MM.1S (cell line): ENCODE results near the gene STEAP2.

Experiments
- EZH2 ChIP-seq: fragments of 300-600 bp; sonication (generic); optimal IDR thresholded peaks from 2 replicates; pipeline ENCODE3; 2017; ENCODE audit warnings: low read depth, mild to moderate bottlenecking, antibody characterized with exemption, low read length, mixed read lengths
- EZH2phosphoT487 ChIP-seq: fragments of 300-600 bp; sonication (generic); IDR thresholded peaks from 2 replicates; pipeline ENCODE4 v1.6.1; 2018; ENCODE audit warnings: antibody characterized with exemption, low read length
- TF ChIP-seq, protein P1 (sequence below): fragments of 300-600 bp; sonication (generic); IDR thresholded peaks from 2 replicates; pipeline ENCODE4 v1.5.1; 2016; ENCODE audit warnings: antibody characterized with exemption, low read length, mixed read lengths

- TF ChIP-seq, protein P1, sequence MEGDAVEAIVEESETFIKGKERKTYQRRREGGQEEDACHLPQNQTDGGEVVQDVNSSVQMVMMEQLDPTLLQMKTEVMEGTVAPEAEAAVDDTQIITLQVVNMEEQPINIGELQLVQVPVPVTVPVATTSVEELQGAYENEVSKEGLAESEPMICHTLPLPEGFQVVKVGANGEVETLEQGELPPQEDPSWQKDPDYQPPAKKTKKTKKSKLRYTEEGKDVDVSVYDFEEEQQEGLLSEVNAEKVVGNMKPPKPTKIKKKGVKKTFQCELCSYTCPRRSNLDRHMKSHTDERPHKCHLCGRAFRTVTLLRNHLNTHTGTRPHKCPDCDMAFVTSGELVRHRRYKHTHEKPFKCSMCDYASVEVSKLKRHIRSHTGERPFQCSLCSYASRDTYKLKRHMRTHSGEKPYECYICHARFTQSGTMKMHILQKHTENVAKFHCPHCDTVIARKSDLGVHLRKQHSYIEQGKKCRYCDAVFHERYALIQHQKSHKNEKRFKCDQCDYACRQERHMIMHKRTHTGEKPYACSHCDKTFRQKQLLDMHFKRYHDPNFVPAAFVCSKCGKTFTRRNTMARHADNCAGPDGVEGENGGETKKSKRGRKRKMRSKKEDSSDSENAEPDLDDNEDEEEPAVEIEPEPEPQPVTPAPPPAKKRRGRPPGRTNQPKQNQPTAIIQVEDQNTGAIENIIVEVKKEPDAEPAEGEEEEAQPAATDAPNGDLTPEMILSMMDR = no peak
- TF ChIP-seq EZH2 (no peak), EZH2phosphoT487 (no peak)
These were observed 16.4 kb upstream of the STEAP2 start for GRCh38 chr7:90194911-90195809.
